Measurements from ENCODE around the gene PRPH2.

The PRPH2 gene

DNA sequence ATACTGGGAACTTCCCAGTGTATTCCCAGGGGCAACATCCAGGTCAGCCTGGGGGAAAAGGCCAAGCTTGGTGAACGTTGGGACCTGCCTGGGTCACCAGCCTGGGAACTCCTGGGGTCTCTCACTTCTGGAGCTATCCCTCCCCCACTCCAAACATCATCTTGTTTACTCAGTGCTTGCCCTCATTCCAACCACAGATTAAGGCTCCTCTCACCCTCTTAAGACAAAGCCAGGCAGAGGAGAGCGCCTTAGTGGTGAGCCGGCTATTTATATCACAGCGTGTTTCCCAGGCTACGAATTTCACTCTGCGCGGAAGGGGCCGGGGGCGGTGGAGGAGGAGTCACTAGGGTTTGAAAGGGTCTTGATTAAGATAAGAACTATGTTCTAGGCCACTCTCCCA, 12.1 kb downstream of the PRPH2 start:
- no peaks in the 10 kb centered on the region for H3K9me2 ChIP-seq (replicated peaks; ENCODE audit: low read depth, low read length)

DNA sequence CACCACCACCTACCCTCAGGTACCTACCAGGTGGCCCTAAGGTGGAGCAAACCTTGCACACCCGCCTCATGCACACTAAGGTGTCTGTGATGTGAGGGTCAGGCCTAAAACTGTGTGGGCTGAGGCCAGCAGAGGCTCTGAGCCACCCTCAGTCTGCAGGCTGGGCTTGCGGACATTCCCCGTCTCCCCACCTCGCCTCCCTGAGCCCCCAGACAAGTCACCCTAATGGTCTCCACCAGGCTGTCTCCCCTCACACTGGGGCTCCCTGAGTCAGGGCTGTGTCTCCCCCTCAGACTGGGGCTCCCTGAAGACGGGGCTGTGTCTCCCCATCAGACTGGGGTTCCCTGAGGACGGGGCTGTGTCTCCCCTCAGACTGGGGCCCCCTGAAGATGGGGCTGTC, 12.5 kb downstream of the PRPH2 start:
- H4K20me1 ChIP-seq (ENCODE audit: insufficient read depth, low read length, poor library complexity, severe bottlenecking) = no peaks in the 10 kb centered on the region
- H3K27me3 ChIP-seq (ENCODE audit: insufficient read depth, low read length, poor library complexity, severe bottlenecking) = no peaks in the 10 kb centered on the region
- no peaks in the 10 kb centered on the region for H3F3A ChIP-seq (ENCODE audit: low read depth)
- no peaks in the 10 kb centered on the region for H3K36me3 ChIP-seq (ENCODE audit: insufficient read depth, low read length)
- no peak overlapping the region for H3K4me3 ChIP-seq (ENCODE audit: low read length, poor library complexity, severe bottlenecking)
- no peaks in the 10 kb centered on the region for H3K4me1 ChIP-seq (ENCODE audit: insufficient read depth, low read length, poor library complexity, severe bottlenecking)
- H2AFZ ChIP-seq (ENCODE audit: low read length) = no peak overlapping the region
- no peaks in the 10 kb centered on the region for H3K9me2 ChIP-seq (replicated peaks; ENCODE audit: low read depth, low read length)
- no peak overlapping the region for H3K4me2 ChIP-seq (ENCODE audit: low read depth, low read length, poor library complexity, severe bottlenecking)
- TF ChIP-seq, protein P1, sequence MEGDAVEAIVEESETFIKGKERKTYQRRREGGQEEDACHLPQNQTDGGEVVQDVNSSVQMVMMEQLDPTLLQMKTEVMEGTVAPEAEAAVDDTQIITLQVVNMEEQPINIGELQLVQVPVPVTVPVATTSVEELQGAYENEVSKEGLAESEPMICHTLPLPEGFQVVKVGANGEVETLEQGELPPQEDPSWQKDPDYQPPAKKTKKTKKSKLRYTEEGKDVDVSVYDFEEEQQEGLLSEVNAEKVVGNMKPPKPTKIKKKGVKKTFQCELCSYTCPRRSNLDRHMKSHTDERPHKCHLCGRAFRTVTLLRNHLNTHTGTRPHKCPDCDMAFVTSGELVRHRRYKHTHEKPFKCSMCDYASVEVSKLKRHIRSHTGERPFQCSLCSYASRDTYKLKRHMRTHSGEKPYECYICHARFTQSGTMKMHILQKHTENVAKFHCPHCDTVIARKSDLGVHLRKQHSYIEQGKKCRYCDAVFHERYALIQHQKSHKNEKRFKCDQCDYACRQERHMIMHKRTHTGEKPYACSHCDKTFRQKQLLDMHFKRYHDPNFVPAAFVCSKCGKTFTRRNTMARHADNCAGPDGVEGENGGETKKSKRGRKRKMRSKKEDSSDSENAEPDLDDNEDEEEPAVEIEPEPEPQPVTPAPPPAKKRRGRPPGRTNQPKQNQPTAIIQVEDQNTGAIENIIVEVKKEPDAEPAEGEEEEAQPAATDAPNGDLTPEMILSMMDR (conservative IDR thresholded peaks at IDR 0.05; ENCODE audit: low read length) = no peak
- no peak for TF ChIP-seq EZH2phosphoT487 (IDR thresholded peaks at IDR 0.05; ENCODE audit: borderline replicate concordance)
- no peaks in the 10 kb centered on the region for H3K9me3 ChIP-seq (ENCODE audit: insufficient read depth, low read depth, low read length)
- H3K79me2 ChIP-seq (ENCODE audit: insufficient read depth, low read length) = no peaks in the 10 kb centered on the region
- no peak overlapping the region for H3K9ac ChIP-seq (ENCODE audit: low read depth, low read length, poor library complexity, severe bottlenecking)

More for the DNA sequence above, 12.1 kb downstream of the PRPH2 start:
- Histone ChIP-seq H3F3A (ENCODE audit: low read depth) (no peaks in the 10 kb centered on the region), H3K36me3 (ENCODE audit: insufficient read depth, low read length) (no peaks in the 10 kb centered on the region), H3K9me3 (ENCODE audit: insufficient read depth, low read depth, low read length) (no peaks in the 10 kb centered on the region), H3K27me3 (ENCODE audit: insufficient read depth, low read length, poor library complexity, severe bottlenecking) (no peaks in the 10 kb centered on the region), H3K79me2 (ENCODE audit: insufficient read depth, low read length) (no peaks in the 10 kb centered on the region), H3K4me3 (ENCODE audit: low read length, poor library complexity, severe bottlenecking) (no peak overlapping the region), H3K9ac (ENCODE audit: low read depth, low read length, poor library complexity, severe bottlenecking) (no peak overlapping the region), H2AFZ (ENCODE audit: low read length) (no peak overlapping the region), H3K4me2 (ENCODE audit: low read depth, low read length, poor library complexity, severe bottlenecking) (no peak overlapping the region), H4K20me1 (ENCODE audit: insufficient read depth, low read length, poor library complexity, severe bottlenecking) (no peaks in the 10 kb centered on the region), H3K4me1 (ENCODE audit: insufficient read depth, low read length, poor library complexity, severe bottlenecking) (no peaks in the 10 kb centered on the region)
- TF ChIP-seq, protein P1 (conservative IDR thresholded peaks at IDR 0.05; ENCODE audit: low read length) = no peak
- TF ChIP-seq EZH2phosphoT487 (IDR thresholded peaks at IDR 0.05; ENCODE audit: borderline replicate concordance) = no peak

DNA sequence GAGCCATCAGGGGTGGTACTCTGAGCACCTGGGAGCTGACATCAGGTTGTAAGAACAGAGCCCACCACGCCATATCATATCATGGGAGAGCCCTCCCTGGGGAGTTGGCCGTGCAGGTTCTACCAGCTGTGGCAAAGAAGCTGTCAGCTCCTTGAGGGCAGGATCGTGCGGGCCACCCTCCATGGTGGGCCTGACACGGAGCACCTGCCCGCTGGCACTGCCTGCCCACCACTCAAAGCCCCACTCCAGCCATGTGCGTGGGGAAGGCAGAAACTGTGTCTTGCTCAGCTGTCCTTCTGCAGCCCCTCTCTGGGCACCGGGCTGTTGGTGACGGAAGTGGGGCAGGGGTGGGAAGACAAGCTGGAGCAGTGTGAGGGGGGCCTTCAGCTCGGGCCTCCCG, 14.3 kb downstream of the PRPH2 start:
- H3K36me3 ChIP-seq (ENCODE audit: insufficient read depth, low read length) = no peaks in the 10 kb centered on the region
- H3K4me1 ChIP-seq (ENCODE audit: insufficient read depth, low read length, poor library complexity, severe bottlenecking) = no peaks in the 10 kb centered on the region
- no peaks in the 10 kb centered on the region for H4K20me1 ChIP-seq (ENCODE audit: insufficient read depth, low read length, poor library complexity, severe bottlenecking)
- TF ChIP-seq EZH2phosphoT487 (IDR thresholded peaks at IDR 0.05; ENCODE audit: borderline replicate concordance) = no peak
- TF ChIP-seq, protein P1 (conservative IDR thresholded peaks at IDR 0.05; ENCODE audit: low read length) = no peak
- no peaks in the 10 kb centered on the region for H3K9me3 ChIP-seq (ENCODE audit: insufficient read depth, low read depth, low read length)
- no peak overlapping the region for H2AFZ ChIP-seq (ENCODE audit: low read length)
- H3K9me2 ChIP-seq (replicated peaks; ENCODE audit: low read depth, low read length) = no peaks in the 10 kb centered on the region
- no peaks in the 10 kb centered on the region for H3K27me3 ChIP-seq (ENCODE audit: insufficient read depth, low read length, poor library complexity, severe bottlenecking)
- H3K4me2 ChIP-seq (ENCODE audit: low read depth, low read length, poor library complexity, severe bottlenecking) = no peak overlapping the region
- H3K9ac ChIP-seq (ENCODE audit: low read depth, low read length, poor library complexity, severe bottlenecking) = no peak overlapping the region
- H3K79me2 ChIP-seq (ENCODE audit: insufficient read depth, low read length) = no peaks in the 10 kb centered on the region
- H3K4me3 ChIP-seq (ENCODE audit: low read length, poor library complexity, severe bottlenecking) = no peak overlapping the region
- no peaks in the 10 kb centered on the region for H3F3A ChIP-seq (ENCODE audit: low read depth)
